Measurements from ENCODE around the gene SPPL3. TPM values are rescaled to one million over a fixed set of nuclear protein-coding genes. Genes with fewer than 3 reads are reported as not detected.
"Not testable (repeated sequence)": the region's sequence is repeated elsewhere in the genome, so short reads cannot be mapped to it uniquely, and the experiment has no call there.

SPPL3 gene
- polyA plus RNA-seq, 3 donors: 9.3 to 20.7 (median 12.9) TPM

DNA sequence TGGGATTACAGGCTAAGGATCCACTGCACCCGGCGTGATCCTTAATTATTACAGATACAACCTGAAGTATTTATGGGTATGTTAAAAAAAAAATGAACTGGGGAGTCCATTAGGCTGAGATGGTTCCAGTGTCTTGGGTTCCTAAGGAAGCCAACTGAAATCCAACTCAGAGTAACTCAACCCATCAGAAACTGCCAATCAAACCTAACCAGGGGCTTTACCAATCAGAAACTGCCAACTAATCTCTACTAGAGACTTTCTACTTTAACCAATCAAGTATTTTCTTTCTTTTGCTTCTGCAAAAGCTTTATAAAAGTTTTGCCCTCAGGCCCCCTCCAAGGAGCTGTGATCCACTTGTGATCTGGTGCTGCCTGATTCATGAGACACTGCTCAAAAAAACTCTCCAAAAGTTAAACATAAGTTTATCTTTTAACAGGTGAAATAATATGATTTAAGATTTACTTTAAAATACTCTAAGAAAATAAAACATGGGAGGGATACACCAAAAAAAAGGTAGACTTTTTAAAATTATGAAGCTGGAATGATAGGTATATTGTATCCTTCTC lies 90.5 kb downstream of the SPPL3 start:
- H3K27ac ChIP-seq (ENCODE audit: low read depth, low read length): no peak overlapping the region
- 95 to 100% (median 98%) methylated on average over 2 of the region's 2 CpGs for WGBS, 3 donors

DNA sequence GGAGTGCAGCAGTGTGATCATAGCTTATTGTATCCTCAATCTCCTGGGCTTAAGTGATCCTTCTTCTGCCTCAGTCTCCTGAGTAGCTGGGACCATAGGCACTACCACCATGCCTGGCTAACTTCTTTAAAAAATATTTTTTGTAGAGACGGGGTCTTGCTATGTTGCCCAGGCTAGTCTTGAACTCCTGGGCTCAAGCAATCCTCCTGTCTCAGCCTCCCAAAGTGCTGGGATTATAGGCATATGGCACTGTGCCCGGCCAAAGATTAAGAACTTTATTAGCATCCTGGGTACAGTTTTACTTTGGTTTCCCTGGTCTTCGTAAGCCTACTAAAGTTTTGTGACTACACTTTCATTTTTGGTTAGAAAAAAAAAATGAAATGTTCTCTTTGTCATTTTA lies 94.1 kb downstream of the SPPL3 start:
- no peak overlapping the region for H3K27ac ChIP-seq (ENCODE audit: low read depth, low read length)
- WGBS, 3 donors: 94 to 100% (median 97%) methylated on average over 3 of the region's 3 CpGs

DNA sequence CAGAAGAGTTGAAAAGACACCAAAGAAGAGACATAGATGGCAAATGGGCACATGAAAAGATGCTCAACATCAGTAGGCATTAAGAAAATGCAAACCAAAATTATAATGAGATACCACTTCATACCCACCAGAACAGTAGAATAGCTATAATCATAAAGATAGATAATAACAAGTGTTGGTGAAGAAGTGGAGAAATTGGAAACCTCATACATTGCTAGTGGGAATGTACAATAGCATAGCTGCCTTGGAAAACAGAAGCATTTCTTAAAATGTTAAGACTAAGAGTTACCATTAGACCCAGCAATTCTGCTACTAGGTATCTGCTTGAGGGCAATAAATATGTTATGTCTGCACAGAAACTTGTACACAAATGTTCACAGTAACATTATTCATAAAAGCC lies 99.7 kb downstream of the SPPL3 start:
- no peak overlapping the region for H3K27ac ChIP-seq (ENCODE audit: low read depth, low read length)

DNA sequence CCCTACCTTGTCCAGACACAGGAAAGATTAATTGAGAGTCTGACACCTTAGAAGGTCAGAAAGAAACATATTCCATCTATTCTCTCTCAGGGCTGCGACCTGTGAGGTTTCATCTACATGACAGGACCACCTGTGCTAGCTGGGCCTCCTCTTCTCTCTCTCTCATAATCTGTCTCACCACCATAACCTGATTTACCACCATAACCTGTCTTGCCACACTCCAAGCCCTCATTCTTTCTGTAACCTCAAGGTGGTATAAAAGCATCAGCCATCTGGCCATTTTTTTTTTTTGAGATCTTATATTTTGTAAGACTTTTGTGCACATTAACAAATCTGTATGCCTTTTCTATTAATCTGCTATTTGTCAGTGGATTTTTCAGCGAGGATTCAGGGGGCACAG lies 103.0 kb downstream of the SPPL3 start:
- no peak overlapping the region for H3K27ac ChIP-seq (ENCODE audit: low read depth, low read length)
- WGBS, 3 donors: 82 to 95% (median 93%) methylated on average over 2 of the region's 2 CpGs

DNA sequence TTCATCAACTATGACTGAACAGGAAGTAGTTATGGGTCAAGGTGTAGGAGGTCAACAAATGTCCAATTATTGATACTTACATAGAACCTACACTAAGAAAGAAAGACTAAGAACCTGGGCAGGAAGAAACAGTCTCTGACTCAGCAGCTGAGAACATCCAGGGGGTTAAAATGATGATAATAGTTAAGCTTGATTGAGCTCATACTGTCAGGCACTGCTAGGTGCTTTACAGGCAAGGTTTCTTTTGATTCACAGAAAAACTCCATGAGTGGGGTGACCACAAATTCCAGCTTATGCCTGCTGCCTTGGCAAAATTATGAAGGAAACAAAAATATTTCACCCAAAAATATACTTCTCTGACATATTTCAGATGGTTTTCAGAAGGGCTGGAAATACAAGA lies 103.5 kb downstream of the SPPL3 start:
- no peak overlapping the region for H3K27ac ChIP-seq (ENCODE audit: low read depth, low read length)

DNA sequence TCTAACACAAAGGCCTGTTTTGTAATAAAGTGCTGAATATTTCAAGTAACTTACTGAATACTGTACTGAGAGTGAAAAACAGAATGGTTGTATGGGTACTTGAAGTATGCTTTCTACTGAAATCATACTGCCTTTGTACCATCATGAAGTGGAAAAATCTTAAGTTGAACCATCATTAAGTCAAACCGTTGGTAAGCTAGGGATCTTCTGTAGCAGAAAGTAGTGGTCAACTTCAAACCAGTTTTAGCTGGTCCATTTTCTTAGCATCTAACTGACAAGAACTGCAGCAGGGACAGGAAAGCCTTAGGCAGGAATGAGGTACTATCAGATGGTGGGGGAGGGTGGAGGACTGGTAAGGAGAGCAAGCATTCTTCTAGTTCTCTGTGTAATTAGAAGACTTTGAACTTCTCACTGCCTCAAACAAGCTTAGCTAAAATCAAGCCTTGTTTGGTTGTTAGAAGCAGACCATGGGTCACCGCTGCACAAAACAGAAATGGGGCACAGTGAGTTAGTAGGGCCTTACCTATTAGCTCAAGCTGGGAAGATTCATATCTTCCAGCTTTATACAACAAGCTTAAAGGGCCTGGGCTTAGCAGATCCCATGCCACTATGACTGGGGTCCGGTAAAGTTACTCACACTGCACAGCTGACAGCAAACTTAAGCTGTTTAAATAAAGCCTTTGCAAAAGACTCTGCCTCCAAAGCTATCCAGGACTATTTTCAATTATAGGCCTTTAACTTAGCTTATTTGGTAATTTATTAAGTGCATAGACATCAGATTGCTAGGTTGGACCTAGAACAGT lies 104.7 kb downstream of the SPPL3 start:
- no peak overlapping the region for H3K27ac ChIP-seq (ENCODE audit: low read depth, low read length)
- 71 to 96% (median 78%) methylated on average over 3 of the region's 3 CpGs for WGBS, 3 donors

DNA sequence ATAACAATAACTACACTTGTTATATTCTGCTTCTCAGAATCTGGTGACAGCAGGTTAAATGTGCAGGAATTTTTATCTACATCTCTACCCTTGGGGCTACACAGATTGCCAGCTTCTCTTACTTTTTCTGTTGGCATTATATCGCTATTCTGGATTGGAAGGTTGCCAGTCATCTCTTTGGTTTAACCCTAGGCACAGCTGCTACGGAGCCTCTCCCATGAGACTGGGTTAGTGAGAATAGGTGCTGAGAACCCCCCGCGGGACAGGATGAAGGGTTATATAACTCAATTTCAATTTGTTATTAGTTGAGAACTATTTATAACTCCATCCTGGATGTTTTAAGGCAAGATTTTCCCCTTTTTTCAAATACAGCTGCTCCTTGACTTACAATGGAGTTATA lies 105.5 kb downstream of the SPPL3 start:
- no peak overlapping the region for H3K27ac ChIP-seq (ENCODE audit: low read depth, low read length)
- WGBS, 3 donors: 69 to 82% (median 74%) methylated on average over 4 of the region's 4 CpGs

DNA sequence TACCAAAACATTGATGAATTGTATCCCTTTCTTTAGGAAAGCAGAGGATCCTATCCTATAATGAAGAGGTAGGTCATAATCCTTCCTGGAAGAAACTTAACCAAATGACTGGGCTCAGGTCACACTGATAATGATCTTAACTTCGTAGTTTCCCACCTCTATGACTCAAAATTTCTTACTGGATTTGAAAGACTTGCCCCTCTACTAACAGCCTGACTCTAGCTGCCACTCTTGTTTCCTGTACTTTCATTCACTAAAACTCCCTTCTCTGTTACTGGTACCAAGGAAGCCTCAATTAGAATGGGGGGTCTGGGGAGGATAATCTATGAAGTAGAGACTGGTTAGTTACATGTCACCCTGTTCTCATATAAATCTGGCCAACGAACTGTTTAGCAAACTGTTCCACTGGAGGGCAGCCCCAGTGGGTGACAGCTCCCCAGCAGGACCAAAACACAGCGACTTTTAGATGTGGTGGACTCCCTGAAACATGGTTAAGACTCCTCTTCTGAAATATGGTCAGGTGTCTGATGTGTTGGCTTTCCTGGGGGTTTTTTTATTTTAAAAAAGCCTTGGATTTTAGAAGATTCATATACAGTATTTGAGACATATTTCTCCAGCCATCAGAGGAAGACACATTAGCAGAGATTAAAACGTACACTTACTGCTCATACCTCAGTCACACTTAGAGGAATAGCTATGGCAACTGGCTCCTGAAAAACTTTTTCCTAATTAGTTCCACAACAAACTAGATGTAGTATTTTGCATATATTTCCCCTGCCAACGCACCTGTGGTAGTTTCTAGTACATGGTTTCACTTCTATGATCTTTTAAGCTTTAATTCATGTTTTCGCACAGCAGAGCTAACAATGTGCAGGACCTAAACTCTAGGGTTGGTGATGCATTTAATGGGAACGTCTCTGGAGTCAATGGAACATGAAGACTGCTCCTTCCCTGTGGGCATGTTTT lies 106.2 kb downstream of the SPPL3 start:
- WGBS, 3 donors: 86 to 88% (median 86%) methylated on average over 7 of the region's 7 CpGs
- H3K27ac ChIP-seq (ENCODE audit: low read depth, low read length): no peak overlapping the region

DNA sequence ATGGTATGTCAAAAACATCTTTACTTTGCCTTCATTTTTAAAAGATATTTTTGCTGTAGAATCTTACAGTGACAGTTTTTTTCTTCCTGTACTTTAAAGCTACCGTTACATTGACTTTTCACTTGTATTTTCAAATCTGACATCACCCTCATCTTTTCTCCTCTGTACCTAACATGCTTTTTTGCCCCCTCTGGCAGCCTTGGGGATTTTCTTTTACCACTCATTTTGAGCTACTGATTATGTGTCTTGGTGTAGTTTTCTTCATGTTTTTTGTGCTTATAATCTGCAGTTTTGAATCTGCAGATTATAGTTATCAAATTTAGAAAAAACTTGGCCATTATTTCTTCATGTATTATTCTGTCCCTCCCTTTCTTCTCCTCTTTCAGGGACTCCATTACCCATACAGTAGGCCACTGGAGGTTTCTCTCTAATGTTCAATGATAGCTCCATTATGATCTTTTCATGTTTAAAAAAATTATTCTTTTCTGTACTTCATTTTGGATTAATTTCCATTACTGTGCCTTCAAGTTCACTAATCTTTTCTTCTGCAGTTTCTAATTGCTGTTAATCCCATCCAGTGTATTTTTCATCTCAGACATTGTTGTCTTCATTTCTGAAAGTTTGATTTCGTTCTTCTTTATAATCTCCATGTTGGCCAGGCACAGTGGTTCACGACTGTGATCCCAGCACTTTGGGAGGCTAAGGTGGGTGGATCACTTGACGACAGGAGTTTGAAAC lies 108.5 kb downstream of the SPPL3 start:
- H3K27ac ChIP-seq (ENCODE audit: low read depth, low read length): no peak overlapping the region
- 98% methylated on average over 4 of the region's 4 CpGs for WGBS, 3 donors

DNA sequence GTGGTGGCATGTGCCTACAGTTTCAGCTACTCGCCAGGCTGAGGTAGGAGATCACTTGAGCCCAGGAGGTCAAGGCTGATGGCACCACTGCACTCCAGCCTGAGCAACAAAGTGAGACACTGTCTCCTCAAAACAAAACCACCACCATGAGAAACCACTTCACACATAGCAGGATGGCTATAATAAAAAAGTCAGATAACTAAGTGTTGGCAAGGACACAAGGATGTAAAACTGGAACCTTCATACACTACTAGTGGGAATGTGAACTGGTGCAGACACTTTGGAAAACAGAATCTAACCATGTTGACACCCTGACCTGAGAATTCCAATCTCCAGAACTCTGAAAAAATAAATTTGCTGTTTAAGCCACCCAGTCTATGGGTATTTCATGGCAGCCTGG lies 110.8 kb downstream of the SPPL3 start:
- WGBS, 3 donors: 97 to 100% (median 97%) methylated on average over 1 of the region's 1 CpG
- H3K27ac ChIP-seq (ENCODE audit: low read depth, low read length): no peak overlapping the region

DNA sequence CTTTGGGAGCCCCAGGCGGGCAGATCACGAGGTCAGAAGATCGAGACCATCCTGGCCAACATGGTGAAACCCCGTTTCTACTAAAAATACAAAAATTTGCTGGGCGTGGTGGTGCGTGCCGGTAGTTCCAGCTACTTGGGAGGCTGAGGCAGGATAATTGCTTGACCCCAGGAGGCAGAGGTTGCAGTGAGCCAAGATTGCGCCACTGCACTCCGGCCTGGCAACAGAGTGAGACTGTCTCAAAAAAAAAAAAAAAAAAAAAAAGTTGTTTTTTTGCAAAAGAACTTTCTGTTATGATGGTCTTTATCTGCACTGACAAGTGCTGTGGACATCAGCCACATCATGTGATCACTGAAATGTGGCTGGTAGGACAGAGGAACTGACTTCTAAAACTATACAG lies 111.7 kb downstream of the SPPL3 start:
- WGBS, 3 donors: 92 to 96% (median 93%) methylated on average over 9 of the region's 9 CpGs

DNA sequence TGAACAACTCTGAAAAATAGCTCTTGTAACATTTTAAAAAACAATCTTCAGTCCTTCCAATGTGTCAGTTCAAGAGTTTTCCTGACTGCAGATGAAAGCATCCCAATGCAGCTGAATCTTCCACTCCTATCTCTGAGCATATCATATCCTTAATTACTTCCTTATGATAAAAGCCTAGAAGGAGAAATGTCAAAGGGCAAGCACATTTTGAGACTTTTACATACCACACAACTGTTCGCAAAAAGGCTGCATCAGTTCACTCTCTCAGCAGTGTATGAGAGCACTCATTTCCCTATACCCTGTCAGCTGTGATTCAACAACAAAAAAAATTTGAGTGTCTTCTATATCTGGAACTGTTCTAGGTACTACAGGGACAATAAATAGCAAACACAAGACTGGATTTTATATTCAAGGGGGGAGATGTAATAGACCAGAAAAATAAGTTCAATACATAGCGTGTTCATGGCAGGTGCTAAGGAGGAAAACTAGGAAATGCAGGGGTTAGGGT lies 112.4 kb downstream of the SPPL3 start:
- WGBS, 3 donors: 84 to 90% (median 87%) methylated on average over 2 of the region's 2 CpGs
- no peak overlapping the region for H3K27ac ChIP-seq (ENCODE audit: low read depth, low read length)

More for the DNA sequence above, 111.7 kb downstream of the SPPL3 start:
- H3K27ac ChIP-seq (ENCODE audit: low read depth, low read length): not testable (repeated sequence)

DNA sequence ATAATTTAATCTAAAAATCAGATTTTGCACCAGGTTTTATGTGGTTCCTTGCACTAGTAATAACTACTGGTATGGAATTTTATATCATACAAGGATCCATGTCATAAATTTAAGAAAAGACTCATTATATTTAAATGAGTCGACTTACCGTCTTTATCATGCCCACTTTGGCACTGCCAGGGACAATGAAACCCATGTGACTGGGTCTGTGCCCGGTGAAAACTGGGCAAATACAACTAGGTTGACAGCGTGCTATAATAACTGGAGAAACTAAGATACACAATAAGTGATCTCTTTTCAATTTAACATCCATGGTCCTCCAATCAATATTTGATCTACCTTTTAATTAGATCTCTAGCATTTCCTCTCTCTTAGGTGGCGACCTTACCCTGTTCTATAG lies 114.0 kb downstream of the SPPL3 start:
- 74 to 98% (median 95%) methylated on average over 5 of the region's 5 CpGs for WGBS, 3 donors
- no peak overlapping the region for H3K27ac ChIP-seq (ENCODE audit: low read depth, low read length)

DNA sequence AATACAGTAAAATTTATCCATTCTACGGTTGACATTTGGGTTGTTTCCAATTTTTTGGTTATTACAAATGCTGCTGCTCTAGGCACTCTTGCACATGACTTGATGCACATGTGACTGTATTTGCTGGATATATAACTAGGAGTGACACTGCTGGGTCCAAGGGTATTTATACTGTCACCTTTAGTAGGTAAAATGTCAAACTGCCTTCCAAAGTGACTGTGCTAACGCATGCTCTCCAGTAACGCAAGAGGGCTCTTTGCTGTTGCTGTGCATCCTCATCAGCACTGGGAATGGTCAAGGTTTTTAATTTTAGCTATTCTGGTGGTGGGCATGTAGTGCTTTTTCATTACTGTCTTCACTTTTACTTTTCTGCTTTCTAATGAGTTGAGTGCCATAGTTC lies 116.3 kb downstream of the SPPL3 start:
- no peak overlapping the region for H3K27ac ChIP-seq (ENCODE audit: low read depth, low read length)
- 92 to 95% (median 95%) methylated on average over 3 of the region's 3 CpGs for WGBS, 3 donors

DNA sequence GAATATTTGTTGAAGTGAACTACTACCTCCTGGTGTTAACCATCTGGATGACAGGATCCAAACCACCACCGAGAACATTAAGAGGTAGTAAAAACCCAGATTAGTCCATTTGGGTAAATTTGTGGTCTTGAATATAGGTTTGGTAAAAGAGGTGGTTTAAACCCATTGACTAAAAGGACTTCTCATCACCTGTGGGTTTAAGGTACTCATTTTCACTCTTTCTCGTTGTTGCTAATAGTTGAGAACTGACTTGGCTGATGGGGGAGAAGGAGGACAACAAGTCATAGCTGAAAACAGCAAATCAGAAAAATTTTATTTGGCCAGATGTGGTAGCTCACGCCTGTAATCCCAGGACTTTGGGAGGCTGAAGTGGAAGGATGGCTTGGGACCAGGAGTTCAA lies 119.4 kb downstream of the SPPL3 start:
- no peak overlapping the region for H3K27ac ChIP-seq (ENCODE audit: low read depth, low read length)
- WGBS, 3 donors: 93 to 95% (median 94%) methylated on average over 3 of the region's 3 CpGs

DNA sequence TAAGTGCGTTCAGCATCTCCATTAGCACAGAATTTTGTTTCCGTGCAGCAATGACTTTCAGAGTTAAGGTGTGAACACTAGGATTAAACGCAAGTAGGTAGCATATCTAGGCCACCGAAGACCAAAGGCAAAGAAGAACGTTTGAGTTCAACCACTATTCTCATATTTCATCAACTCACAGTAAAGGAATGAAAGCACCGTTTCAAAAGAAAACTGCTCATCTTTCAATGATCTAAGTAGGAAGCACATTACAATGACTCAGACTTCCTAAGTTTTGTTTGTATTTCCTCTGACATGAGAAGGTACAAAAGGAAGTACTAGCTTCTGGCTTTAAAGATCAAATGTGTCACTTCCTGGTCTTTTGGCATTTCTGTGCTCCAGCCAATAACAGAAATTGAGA lies 121.0 kb downstream of the SPPL3 start:
- WGBS, 3 donors: 55 to 82% (median 61%) methylated on average over 6 of the region's 6 CpGs
- no peak overlapping the region for H3K27ac ChIP-seq (ENCODE audit: low read depth, low read length)

DNA sequence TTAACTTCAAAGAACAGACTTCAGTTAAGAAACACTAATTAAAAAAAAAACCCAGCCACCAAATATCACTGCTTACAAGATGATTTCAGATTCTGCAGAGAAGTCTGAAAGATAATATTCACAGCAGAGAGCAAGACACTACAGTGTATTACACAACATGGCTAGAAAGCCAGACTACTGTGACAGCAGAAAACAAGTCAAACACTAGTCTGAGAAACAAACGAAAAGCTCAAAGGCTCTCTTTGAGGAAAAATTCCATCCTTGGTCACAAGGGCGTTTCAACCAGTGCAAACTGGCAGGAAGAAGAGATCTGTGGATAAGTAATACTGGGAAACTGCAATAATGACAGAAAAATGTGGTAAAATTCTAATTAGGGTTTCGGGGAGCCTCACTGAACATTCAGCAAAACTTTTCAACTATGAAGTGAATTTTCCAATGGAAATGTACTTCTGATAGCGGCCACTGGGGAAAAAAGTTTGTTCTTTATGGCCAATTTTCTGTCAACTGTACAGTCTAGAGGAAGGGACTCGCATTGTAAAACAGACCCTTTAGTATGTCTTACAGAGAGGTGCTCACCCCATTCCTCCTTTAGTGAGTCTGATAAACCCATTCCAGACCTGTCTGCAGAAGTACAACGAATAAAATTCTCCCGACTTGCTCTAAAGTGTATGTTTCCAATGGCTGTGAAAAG lies 128.2 kb downstream of the SPPL3 start:
- WGBS, 3 donors: 79 to 90% (median 84%) methylated on average over 7 of the region's 7 CpGs

More for the DNA sequence above, 128.2 kb downstream of the SPPL3 start:
- no peak overlapping the region for H3K27ac ChIP-seq (ENCODE audit: low read depth, low read length)
